ENCODE measurements around the gene CHIT1. TPM values are rescaled to one million over a fixed set of nuclear protein-coding genes. Genes with fewer than 3 reads are reported as not detected.

Gene CHIT1
- total RNA-seq, 2 donors from 2014 or later, result 0.30 TPM; not detected in 1

DNA sequence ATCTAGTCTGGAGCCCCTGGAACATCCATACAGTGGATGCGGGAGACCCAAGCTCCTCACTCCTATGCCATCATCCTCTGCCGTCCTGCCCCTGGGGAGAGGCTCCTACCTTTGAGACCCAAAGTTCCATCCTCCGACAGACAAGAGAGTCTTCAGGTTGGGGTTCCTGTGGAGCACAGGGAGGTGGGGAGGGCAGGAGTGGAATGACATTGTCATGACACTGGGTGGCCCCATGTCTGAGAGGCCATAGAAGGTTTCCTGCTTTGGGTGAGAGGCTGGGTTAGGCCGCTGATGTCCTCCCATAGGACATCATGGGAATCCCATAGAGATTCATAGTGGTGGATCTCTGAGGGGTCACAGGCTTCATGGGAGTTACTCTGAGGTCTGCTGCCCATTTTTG, 45.0 kb downstream of the CHIT1 start:
- Histone ChIP-seq H3K9ac (ENCODE audit: low read depth in 2 of 2, low read length in 2 of 2) (no peak overlapping the region), H3K4me3 (no peak overlapping the region), H3K9me3 (no peaks in the 10 kb centered on the region), H3K4me1 (no peaks in the 10 kb centered on the region), H3K36me3 (no peaks in the 10 kb centered on the region), H3K27ac (no peak overlapping the region), H3K27me3 (no peaks in the 10 kb centered on the region)
- TF ChIP-seq, protein P1, sequence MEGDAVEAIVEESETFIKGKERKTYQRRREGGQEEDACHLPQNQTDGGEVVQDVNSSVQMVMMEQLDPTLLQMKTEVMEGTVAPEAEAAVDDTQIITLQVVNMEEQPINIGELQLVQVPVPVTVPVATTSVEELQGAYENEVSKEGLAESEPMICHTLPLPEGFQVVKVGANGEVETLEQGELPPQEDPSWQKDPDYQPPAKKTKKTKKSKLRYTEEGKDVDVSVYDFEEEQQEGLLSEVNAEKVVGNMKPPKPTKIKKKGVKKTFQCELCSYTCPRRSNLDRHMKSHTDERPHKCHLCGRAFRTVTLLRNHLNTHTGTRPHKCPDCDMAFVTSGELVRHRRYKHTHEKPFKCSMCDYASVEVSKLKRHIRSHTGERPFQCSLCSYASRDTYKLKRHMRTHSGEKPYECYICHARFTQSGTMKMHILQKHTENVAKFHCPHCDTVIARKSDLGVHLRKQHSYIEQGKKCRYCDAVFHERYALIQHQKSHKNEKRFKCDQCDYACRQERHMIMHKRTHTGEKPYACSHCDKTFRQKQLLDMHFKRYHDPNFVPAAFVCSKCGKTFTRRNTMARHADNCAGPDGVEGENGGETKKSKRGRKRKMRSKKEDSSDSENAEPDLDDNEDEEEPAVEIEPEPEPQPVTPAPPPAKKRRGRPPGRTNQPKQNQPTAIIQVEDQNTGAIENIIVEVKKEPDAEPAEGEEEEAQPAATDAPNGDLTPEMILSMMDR (IDR thresholded peaks at IDR 0.05), result no peak
- intact Hi-C loops (cut with DNase I), result no loop called here
- no peak for DNase-seq

DNA sequence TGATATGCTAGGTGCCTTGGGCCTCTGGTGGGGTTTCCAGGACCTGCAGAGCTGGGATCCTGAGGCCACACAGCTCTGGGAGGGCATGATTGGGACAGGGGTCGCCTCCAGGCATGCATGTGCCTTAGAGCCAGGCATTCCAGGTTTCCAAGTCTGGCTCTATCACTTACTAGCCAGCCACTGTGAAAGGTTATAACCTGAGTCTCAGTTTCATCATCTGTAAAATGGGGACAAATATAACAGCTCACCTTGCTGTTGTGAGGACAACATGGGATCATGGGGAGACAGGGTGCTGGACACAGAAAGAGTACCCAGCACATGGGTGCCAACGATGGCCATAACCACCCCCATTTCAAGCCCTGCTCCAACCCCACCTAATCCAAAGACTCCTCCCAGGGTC, 45.6 kb downstream of the CHIT1 start:
- Histone ChIP-seq H3K36me3 (no peaks in the 10 kb centered on the region), H3K9ac (ENCODE audit: low read depth in 2 of 2, low read length in 2 of 2) (no peak overlapping the region), H3K4me1 (no peaks in the 10 kb centered on the region), H3K27ac (no peak overlapping the region), H3K9me3 (no peaks in the 10 kb centered on the region), H3K4me3 (no peak overlapping the region), H3K27me3 (no peaks in the 10 kb centered on the region)
- intact Hi-C loops (cut with DNase I), result no loop called here
- DNase-seq, result no peak
- TF ChIP-seq, protein P1 (IDR thresholded peaks at IDR 0.05), result no peak

DNA sequence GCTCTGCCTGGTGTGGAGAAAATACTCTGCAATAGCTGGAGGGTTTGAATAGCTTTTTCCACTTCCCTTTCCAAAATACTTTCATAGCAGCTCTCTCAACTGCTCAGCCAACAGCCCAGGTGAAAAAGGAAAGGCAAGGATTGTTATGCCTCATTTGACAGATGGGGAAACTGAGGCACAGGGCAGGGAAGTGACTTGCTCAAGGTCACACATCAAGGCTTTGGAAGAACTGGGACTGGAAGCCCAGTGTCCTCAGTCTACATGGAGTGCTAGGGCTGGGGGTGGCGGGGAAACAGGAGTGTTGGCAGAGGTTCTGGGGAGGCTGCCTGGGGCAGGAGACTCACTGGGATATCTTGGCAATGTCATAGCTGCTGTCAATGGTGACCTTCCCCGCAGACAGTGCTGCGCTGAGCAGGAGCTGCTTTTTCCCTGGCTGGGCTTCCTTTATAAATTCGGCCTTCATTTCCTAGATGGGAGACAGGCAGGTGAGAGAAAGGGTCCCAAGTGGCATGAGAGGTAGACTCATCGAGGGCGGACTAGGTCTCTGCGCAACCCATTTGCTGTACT, 47.0 kb downstream of the CHIT1 start:
- no peaks in the 10 kb centered on the region for H3K36me3 ChIP-seq
- TF ChIP-seq, protein P1 (IDR thresholded peaks at IDR 0.05), result no peak
- DNase-seq, result no peak
- H3K4me3 ChIP-seq, result no peak overlapping the region
- H3K27ac ChIP-seq, result no peak overlapping the region
- no peaks in the 10 kb centered on the region for H3K27me3 ChIP-seq
- no peaks in the 10 kb centered on the region for H3K9me3 ChIP-seq
- no peaks in the 10 kb centered on the region for H3K4me1 ChIP-seq
- H3K9ac ChIP-seq (ENCODE audit: low read depth in 2 of 2, low read length in 2 of 2), result no peak overlapping the region
- intact Hi-C loops (cut with DNase I), result no loop called here

DNA sequence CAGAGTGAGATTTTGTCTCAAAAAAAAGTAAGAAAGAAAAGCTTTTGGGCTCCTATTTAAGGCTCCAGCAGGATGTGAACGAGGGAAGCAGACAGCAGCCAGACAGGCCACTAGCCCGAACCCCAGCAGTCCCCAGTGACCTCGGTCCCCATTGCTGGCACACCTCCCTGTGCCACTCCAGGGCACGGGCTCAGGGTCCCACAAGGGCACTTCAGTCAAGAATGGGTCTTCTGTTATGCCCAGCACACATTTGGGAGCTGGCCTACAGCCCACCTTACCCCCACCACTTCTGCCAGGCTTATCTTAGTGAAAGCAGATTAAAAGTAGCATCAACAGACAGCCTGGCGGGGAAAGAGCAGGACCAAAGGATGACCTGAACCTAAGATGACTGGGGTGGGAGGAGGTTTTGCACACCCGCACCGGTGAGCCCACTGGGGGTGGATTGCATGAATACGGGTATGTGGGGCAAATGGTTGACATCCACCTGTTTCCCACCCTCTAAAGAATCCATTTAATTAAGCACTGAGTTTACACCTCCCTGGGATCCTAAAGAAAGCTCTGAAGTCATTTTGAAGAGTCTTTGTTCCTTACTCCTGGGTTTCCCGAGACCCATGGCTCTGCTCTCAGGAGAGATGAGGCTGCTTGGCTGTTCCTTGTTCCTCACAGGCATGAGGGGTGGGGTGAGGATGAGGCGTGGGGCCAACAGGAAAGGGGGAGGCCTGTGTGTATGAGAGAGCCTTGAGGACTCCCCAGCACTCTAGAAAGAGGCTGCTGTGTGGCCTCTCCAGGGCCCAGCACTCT, 47.7 kb downstream of the CHIT1 start:
- intact Hi-C loops (cut with DNase I), result no loop called here
- TF ChIP-seq, protein P1 (IDR thresholded peaks at IDR 0.05), result no peak
- Histone ChIP-seq H3K9me3 (no peaks in the 10 kb centered on the region), H3K4me1 (no peaks in the 10 kb centered on the region), H3K36me3 (no peaks in the 10 kb centered on the region), H3K27me3 (no peaks in the 10 kb centered on the region), H3K27ac (no peak overlapping the region), H3K4me3 (no peak overlapping the region), H3K9ac (ENCODE audit: low read depth in 2 of 2, low read length in 2 of 2) (no peak overlapping the region)
- no peak for DNase-seq

DNA sequence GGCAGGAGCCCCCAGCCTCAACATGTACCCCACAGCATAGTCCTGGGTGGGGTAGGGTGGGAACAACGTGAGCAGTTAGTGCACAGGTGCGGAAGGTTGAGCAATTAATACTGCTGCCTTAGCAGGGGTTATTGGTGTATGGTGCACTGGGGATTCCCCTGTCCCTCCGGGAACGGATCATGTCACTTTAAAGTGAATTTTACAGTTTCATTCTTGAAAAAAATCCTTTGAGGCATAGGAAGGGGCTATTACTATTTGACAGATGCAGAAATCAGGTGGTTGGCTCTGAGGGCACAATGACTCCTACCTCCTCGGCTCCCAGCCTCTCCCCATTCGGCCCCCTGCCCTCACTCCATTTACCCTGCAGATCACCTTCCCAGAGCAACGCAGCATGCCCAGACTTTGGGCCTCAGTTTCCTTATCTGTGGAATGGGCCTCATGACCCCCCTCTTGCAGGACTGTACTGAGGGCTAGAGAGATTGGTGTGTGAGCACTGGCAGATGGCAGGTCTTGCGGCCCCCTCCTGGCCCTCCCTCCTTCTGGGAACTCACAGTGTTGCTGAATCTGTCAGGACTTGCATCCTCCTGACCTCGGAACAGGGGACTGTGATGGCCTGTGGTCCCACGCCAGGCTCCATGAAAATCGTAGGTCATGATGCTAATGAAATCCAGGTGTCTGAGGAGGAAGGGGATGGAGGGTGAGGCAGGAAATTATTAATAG, 48.7 kb downstream of the CHIT1 start:
- TF ChIP-seq, protein P1 (IDR thresholded peaks at IDR 0.05), result no peak
- intact Hi-C loops (cut with DNase I), result no loop called here
- Histone ChIP-seq H3K27ac (no peak overlapping the region), H3K4me1 (no peaks in the 10 kb centered on the region), H3K27me3 (no peaks in the 10 kb centered on the region), H3K9ac (ENCODE audit: low read depth in 2 of 2, low read length in 2 of 2) (no peak overlapping the region), H3K4me3 (no peak overlapping the region), H3K36me3 (no peaks in the 10 kb centered on the region), H3K9me3 (no peaks in the 10 kb centered on the region)
- DNase-seq, result no peak

Measured in colonic mucosa (tissue), 4 donors.